ENCODE results near the gene GNAI3.

Gene GNAI3

GRCh38 chr1:109548321-109549267 lies at the start of gene GNAI3:
TSS of gene GNAI3 (plus strand) at chr1:109548615. CDS start at chr1:109548721, 106 bp downstream.
- peak within 1 kb of the TSS; percentile 90 for H3K4me3 Mint-ChIP-seq
- no peaks in the 10 kb centered on the region for H3K27me3 Mint-ChIP-seq
- H3K36me3 Mint-ChIP-seq: no peaks in the 10 kb centered on the region
- H3K4me1 Mint-ChIP-seq (ENCODE audit: low read depth): peaks cover 56% of the 10 kb centered on the region
- peak within 1 kb of the TSS; percentile 97 for H3K27ac Mint-ChIP-seq
- H3K9me3 Mint-ChIP-seq (ENCODE audit: low read depth): no peaks in the 10 kb centered on the region

- Mint-ChIP-seq H3K36me3 (no peaks in the 10 kb centered on the region), H3K4me1 (ENCODE audit: low read depth) (peaks cover 97% of the 10 kb centered on the region), H3K27ac (peak overlapping the region; percentile 86), H3K4me3 (peak overlapping the region; percentile 52), H3K9me3 (ENCODE audit: low read depth) (no peaks in the 10 kb centered on the region), H3K27me3 (no peaks in the 10 kb centered on the region)
Measured at GRCh38 chr1:109499081-109499480, 49.3 kb upstream of the GNAI3 start.

GRCh38 chr1:109499661-109500536 lies 48.5 kb upstream of the GNAI3 start:
- H3K27ac Mint-ChIP-seq: peak overlapping the region; percentile 86

GRCh38 chr1:109500941-109501381 lies 47.5 kb upstream of the GNAI3 start:
- Mint-ChIP-seq H3K4me3 (peak overlapping the region; percentile 54), H3K9me3 (ENCODE audit: low read depth) (no peaks in the 10 kb centered on the region), H3K27me3 (no peaks in the 10 kb centered on the region), H3K36me3 (no peaks in the 10 kb centered on the region), H3K4me1 (ENCODE audit: low read depth) (peaks cover 96% of the 10 kb centered on the region), H3K27ac (peak overlapping the region; percentile 86)

More at GRCh38 chr1:109499661-109500536, 48.5 kb upstream of the GNAI3 start:
- H3K4me1 Mint-ChIP-seq (ENCODE audit: low read depth): peaks cover 96% of the 10 kb centered on the region
- H3K4me3 Mint-ChIP-seq: peak overlapping the region; percentile 54
- no peaks in the 10 kb centered on the region for H3K9me3 Mint-ChIP-seq (ENCODE audit: low read depth)
- H3K27me3 Mint-ChIP-seq: no peaks in the 10 kb centered on the region
- no peaks in the 10 kb centered on the region for H3K36me3 Mint-ChIP-seq

GRCh38 chr1:109501644-109502363 lies 46.6 kb upstream of the GNAI3 start:
- Mint-ChIP-seq H3K27me3 (no peaks in the 10 kb centered on the region), H3K4me3 (peak overlapping the region; percentile 81), H3K4me1 (ENCODE audit: low read depth) (peaks cover 96% of the 10 kb centered on the region), H3K9me3 (ENCODE audit: low read depth) (no peaks in the 10 kb centered on the region), H3K27ac (peak overlapping the region; percentile 79), H3K36me3 (no peaks in the 10 kb centered on the region)

DNA sequence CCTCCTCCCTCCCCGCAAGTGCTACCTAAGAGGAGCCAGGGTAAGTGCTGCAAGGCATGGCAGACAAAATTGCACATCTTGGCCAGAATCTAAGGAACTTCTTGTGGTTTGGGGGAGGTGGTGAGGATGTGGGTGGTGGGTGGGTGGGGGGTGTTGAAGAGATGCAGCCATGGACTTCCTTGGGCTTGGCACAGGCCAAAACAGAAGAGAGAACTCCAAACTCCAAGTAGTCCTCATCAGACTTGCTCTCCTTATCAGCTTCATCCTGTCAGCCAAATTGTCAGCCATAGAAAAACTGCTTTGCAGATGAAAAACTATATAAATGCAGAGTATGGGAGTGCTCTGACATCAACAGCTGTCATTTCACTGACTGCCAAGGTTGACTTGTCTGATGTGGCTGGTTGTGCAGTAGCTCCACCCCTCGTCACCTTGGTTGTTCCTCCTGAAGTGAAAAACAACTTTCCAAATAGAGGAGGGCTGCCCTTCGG lies 46.0 kb upstream of the GNAI3 start:
- Mint-ChIP-seq H3K27me3 (no peaks in the 10 kb centered on the region), H3K4me1 (ENCODE audit: low read depth) (peaks cover 95% of the 10 kb centered on the region), H3K27ac (peak overlapping the region; percentile 85), H3K36me3 (peaks cover 5% of the 10 kb centered on the region), H3K4me3 (peak overlapping the region; percentile 81), H3K9me3 (ENCODE audit: low read depth) (no peaks in the 10 kb centered on the region)

DNA sequence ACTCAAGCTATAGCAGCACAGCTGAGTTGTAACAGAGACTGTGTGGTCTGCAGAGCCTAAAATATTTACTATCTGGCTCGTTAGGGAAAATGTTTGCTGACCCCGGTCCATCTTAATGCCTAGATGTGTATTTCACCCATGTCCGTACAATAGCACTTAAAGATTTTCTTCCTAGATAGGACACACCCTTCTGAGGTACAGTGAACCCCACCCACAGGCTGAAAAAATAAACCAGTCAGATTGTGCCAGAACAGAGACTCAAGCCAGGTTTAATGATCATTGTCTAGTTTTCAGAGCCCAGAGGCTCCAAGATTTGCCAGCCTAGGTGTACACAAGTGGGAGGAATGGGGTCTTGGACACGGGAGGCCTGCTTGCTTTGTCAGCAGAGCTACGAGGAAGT lies 44.5 kb upstream of the GNAI3 start:
- peak overlapping the region; percentile 77 for H3K27ac Mint-ChIP-seq
- peaks cover 11% of the 10 kb centered on the region for H3K36me3 Mint-ChIP-seq
- peaks cover 93% of the 10 kb centered on the region for H3K4me1 Mint-ChIP-seq (ENCODE audit: low read depth)
- no peaks in the 10 kb centered on the region for H3K9me3 Mint-ChIP-seq (ENCODE audit: low read depth)
- H3K27me3 Mint-ChIP-seq: no peaks in the 10 kb centered on the region
- H3K4me3 Mint-ChIP-seq: peak overlapping the region; percentile 64

DNA sequence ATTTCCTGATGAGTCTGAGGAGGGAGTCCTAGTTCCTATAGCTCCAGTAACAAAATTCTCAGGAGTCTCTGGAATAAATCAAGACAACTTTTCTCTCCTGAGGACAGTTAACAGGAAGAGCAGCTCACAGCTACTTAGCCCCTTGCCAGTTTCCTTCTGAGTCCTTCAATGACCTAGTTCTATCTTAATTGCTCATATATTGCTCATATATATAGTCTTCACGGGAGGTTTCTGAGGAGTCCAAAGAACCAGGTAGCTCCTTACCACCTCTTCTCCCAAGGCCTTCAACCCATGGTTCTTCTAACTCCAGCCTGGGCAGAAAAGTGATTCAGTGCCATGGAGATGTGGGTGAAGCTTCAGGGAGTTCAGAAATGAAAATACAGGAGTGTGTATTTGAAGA lies 43.4 kb upstream of the GNAI3 start:
- peak overlapping the region; percentile 51 for H3K4me3 Mint-ChIP-seq
- no peaks in the 10 kb centered on the region for H3K9me3 Mint-ChIP-seq (ENCODE audit: low read depth)
- H3K36me3 Mint-ChIP-seq: peaks cover 11% of the 10 kb centered on the region
- H3K27me3 Mint-ChIP-seq: no peaks in the 10 kb centered on the region
- peak overlapping the region; percentile 85 for H3K27ac Mint-ChIP-seq
- H3K4me1 Mint-ChIP-seq (ENCODE audit: low read depth): peaks cover 88% of the 10 kb centered on the region

DNA sequence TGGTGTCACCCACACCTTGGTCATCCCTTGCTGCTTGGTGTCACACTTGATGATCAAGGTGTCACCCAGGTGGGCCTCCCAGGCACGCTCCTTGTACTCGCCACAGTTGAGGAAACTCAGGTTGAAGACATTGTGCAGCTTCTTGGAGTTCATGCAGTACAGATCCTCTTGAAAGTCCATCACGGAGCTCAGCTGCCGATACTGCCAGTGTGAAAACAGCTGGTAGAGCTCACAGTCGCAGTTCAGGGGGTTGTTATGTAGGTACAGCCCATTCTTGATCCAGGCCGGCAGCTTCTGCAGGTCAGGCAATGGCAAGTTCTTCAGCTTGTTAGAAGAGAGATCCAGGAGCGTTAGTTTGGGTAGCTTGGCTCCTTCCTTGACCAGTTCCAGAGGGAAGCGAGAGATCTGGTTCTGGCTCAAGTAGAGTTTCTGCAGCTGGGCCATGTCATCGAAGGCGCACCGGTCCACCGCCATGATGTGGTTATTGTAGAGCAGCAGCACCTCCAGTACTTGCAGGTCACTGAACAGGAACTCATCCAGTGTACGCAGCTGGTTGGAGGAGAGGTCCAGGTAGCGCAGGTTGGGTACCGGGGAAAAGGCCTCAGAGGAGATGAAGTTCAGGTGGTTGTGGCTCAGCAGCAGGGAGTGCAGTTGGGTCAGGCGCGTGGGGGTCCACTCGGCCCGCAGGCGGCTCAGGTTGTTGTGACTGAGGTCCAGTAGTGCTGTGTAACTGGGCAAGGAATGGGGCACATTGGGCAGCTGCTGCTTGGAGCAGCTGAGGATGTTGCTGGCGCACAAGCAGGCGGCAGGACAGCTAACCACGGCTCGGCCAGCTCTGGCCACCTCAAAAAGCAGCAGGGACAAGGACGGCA lies 40.2 kb upstream of the GNAI3 start:
- H3K4me3 Mint-ChIP-seq: peak overlapping the region; percentile 90
- H3K36me3 Mint-ChIP-seq: peaks cover 11% of the 10 kb centered on the region
- H3K9me3 Mint-ChIP-seq (ENCODE audit: low read depth): no peaks in the 10 kb centered on the region
- H3K27me3 Mint-ChIP-seq: no peaks in the 10 kb centered on the region
- peaks cover 74% of the 10 kb centered on the region for H3K4me1 Mint-ChIP-seq (ENCODE audit: low read depth)
- H3K27ac Mint-ChIP-seq: peak overlapping the region; percentile 88

DNA sequence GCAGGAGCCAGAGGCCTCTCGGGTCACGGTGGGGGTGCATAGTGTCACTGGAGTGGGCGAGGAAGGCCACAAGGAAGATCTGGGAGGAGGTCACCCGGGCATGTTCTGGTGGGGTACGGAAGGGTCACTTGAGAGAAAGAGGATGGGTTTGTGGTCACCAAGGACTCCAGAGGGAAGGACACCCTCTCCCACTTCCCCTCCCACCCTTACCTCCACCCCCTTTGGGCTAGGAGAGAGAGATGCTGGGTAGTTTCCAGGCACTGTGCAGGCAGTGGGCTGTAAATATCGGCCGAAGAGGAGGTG lies 39.6 kb upstream of the GNAI3 start:
- Mint-ChIP-seq H3K4me3 (peak overlapping the region; percentile 90), H3K27me3 (no peaks in the 10 kb centered on the region), H3K36me3 (peaks cover 11% of the 10 kb centered on the region), H3K27ac (peak overlapping the region; percentile 88), H3K4me1 (ENCODE audit: low read depth) (peaks cover 71% of the 10 kb centered on the region), H3K9me3 (ENCODE audit: low read depth) (no peaks in the 10 kb centered on the region)

DNA sequence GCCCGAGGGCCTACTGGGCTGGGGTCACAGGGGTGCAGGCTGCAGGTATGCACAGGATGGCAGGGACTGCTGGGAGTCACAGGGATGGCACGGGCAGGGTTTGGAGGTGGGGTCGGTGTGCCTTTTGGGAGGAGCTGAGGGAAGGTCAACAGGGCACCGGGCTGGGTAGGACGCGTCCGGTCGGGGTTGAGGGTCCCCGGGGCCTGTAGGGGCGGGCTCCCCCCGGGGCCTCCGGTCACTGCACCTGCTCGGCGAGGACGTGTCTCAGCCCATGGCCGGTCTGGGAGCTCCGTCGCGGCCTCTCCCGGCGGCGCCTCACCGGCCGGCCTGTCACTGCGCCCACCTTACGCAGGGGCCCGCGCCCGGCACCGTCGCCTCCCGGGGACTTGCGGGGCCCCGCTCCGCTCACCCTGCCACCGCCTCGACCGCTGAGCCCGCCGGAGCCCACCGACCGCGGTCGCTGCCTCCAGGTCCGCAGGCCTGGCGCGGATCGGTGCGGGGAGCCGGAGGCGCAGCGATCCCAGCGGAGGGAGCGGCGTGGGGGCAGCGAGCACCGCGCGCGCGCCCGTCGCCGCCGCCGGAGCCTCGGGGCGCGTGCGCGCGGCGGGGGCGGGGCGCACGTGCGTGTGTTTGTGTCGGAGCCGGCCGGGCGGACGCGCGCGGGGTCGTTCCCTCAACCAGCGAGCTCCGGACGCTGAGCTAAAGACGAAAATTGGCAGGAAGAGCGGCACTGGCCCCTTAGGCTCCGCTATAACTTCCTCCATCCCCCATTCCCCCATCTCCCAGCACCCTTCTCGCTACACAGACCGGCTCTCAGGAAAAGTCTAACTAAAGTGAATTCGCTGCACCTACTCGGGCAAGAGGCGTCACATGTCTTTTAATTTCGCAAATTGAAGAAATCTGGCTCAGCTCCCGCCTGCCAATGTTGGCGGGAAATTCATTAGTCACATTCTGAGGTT lies 39.0 kb upstream of the GNAI3 start, which contains the start of gene AMIGO1:
Gene AMIGO1 (minus strand): TSS at position 552 of the 959 bp plus-strand sequence. CDS start 815 bp downstream, outside the sequence.
- Mint-ChIP-seq H3K9me3 (ENCODE audit: low read depth) (no peaks in the 10 kb centered on the region), H3K27me3 (no peaks in the 10 kb centered on the region), H3K4me3 (peak within 1 kb of the TSS; percentile 95), H3K27ac (peak within 1 kb of the TSS; percentile 94), H3K36me3 (peaks cover 11% of the 10 kb centered on the region), H3K4me1 (ENCODE audit: low read depth) (peaks cover 66% of the 10 kb centered on the region)

- H3K9me3 Mint-ChIP-seq (ENCODE audit: low read depth): no peaks in the 10 kb centered on the region
- H3K27me3 Mint-ChIP-seq: no peaks in the 10 kb centered on the region
- H3K36me3 Mint-ChIP-seq: peaks cover 1% of the 10 kb centered on the region
- H3K4me3 Mint-ChIP-seq: no peak overlapping the region
- H3K27ac Mint-ChIP-seq: no peak overlapping the region
- H3K4me1 Mint-ChIP-seq (ENCODE audit: low read depth): peaks cover 31% of the 10 kb centered on the region
Measured at GRCh38 chr1:109513110-109513710, 35.2 kb upstream of the GNAI3 start.

All from activated naive CD8-positive, alpha-beta T cell (primary cell).